AG10803 (cell line): ENCODE results near the gene HTR3C.
"Not testable (repeated sequence)": the region's sequence is repeated elsewhere in the genome, so short reads cannot be mapped to it uniquely, and the experiment has no call there.

Source experiments
- DNase-seq: peaks from one replicate; pipeline ENCODE4 v3.0.0; 2010; ENCODE audit warnings: low read depth
- H3K4me3 ChIP-seq: 2 replicates; pipeline ENCODE4 v1.5.1; 2011; ENCODE audit warnings: mild to moderate bottlenecking, low read length, control low read depth
- CTCF ChIP-seq: conservative IDR thresholded peaks from 2 replicates; pipeline ENCODE4 v1.5.1; 2011; ENCODE audit warnings: mild to moderate bottlenecking, low read length, control low read depth, inconsistent platforms

The HTR3C gene

GRCh38 chr3:184062637-184063036, 9.8 kb downstream of the HTR3C start:
- DNase-seq: no peak
- H3K4me3 ChIP-seq: no peak overlapping the region
- no peak for TF ChIP-seq CTCF

GRCh38 chr3:184066211-184066610, 13.4 kb downstream of the HTR3C start:
- no peak for DNase-seq
- no peak for TF ChIP-seq CTCF
- no peak overlapping the region for H3K4me3 ChIP-seq

GRCh38 chr3:184067573-184068055, 14.8 kb downstream of the HTR3C start:
- DNase-seq: no peak
- H3K4me3 ChIP-seq: no peak overlapping the region
- no peak for TF ChIP-seq CTCF

GRCh38 chr3:184068344-184068743, 15.5 kb downstream of the HTR3C start:
- DNase-seq: no peak
- no peak for TF ChIP-seq CTCF
- H3K4me3 ChIP-seq: no peak overlapping the region

GRCh38 chr3:184071142-184071541, 18.3 kb downstream of the HTR3C start:
- H3K4me3 ChIP-seq, DNase-seq: not testable (repeated sequence)

- H3K4me3 ChIP-seq: no peak overlapping the region
- DNase-seq: no peak
- no peak for TF ChIP-seq CTCF
Observed at GRCh38 chr3:184073621-184074020, 20.8 kb downstream of the HTR3C start.

- no peak for DNase-seq
- H3K4me3 ChIP-seq: no peak overlapping the region
- TF ChIP-seq CTCF: no peak
Observed at GRCh38 chr3:184075901-184076300, 23.1 kb downstream of the HTR3C start.

- DNase-seq: no peak
- H3K4me3 ChIP-seq: no peak overlapping the region
- TF ChIP-seq CTCF: no peak
Observed at GRCh38 chr3:184077881-184078280, 25.0 kb downstream of the HTR3C start.
